ENCODE results near the gene KCTD7.
"Not testable (repeated sequence)": the region's sequence is repeated elsewhere in the genome, so short reads cannot be mapped to it uniquely, and the experiment has no call there.

GRCh38 chr7:66580380-66580779, 48.3 kb upstream of the KCTD7 start:
- not testable (repeated sequence) for TF ChIP-seq POLR2AphosphoS5 (IDR thresholded peaks at IDR 0.05); CTCF (IDR thresholded peaks at IDR 0.05); EP300 (IDR thresholded peaks at IDR 0.05; ENCODE audit: low read depth)

Data from transverse colon (tissue), 4 donors.